SH-SY5Y (cell line): ENCODE measurements around the gene OCA2.

Source experiments
- GATA2 ChIP-seq: IDR thresholded peaks from 2 replicates; pipeline ENCODE4 v1.6.1; 2011; ENCODE audit warnings: mild to moderate bottlenecking, low read depth, low read length
- GATA3 ChIP-seq: IDR thresholded peaks from 2 replicates; pipeline ENCODE4 v1.6.1; 2011; ENCODE audit warnings: low read depth, mild to moderate bottlenecking, low read length, moderate library complexity

- no peak for TF ChIP-seq GATA2
- TF ChIP-seq GATA3, result no peak
Measured at GRCh38 chr15:27989427-27989826, 109.7 kb downstream of the OCA2 start.
